ENCODE data around the gene CCDC85A.

Gene CCDC85A

GRCh38 chr2:56208380-56208779, 24.6 kb downstream of the CCDC85A start:
- no peak for TF ChIP-seq CTCF (conservative IDR thresholded peaks at IDR 0.05)
- H3K27ac ChIP-seq, result peak overlapping the region; percentile 51

GRCh38 chr2:56209701-56210100, 25.9 kb downstream of the CCDC85A start:
- no peak for TF ChIP-seq CTCF (conservative IDR thresholded peaks at IDR 0.05)
- no peak overlapping the region; the same call in 1 of the 2 replicates for H3K27ac ChIP-seq

GRCh38 chr2:56210291-56210690, 26.5 kb downstream of the CCDC85A start:
- TF ChIP-seq CTCF (conservative IDR thresholded peaks at IDR 0.05), result no peak
- H3K27ac ChIP-seq, result no peak overlapping the region

GRCh38 chr2:56211048-56211447, 27.3 kb downstream of the CCDC85A start:
- no peak overlapping the region for H3K27ac ChIP-seq
- TF ChIP-seq CTCF (conservative IDR thresholded peaks at IDR 0.05), result no peak

- no peak overlapping the region for H3K27ac ChIP-seq
- TF ChIP-seq CTCF (conservative IDR thresholded peaks at IDR 0.05), result no peak
Measured at GRCh38 chr2:56215911-56216310, 32.1 kb downstream of the CCDC85A start.

- H3K27ac ChIP-seq, result no peak overlapping the region
- TF ChIP-seq CTCF (conservative IDR thresholded peaks at IDR 0.05), result no peak
Measured at GRCh38 chr2:56217106-56217505, 33.3 kb downstream of the CCDC85A start.

- H3K27ac ChIP-seq, result no peak overlapping the region; the same call in 1 of the 2 replicates
- no peak for TF ChIP-seq CTCF (conservative IDR thresholded peaks at IDR 0.05)
Measured at GRCh38 chr2:56222481-56222880, 38.7 kb downstream of the CCDC85A start.

- H3K27ac ChIP-seq, result no peak overlapping the region
- no peak for TF ChIP-seq CTCF (conservative IDR thresholded peaks at IDR 0.05)
Measured at GRCh38 chr2:56224316-56224715, 40.5 kb downstream of the CCDC85A start.

Data from VCaP (cell line).